Measurements from ENCODE around the gene GOLGA5.
"Not testable (repeated sequence)": the region's sequence is repeated elsewhere in the genome, so short reads cannot be mapped to it uniquely, and the experiment has no call there.

GOLGA5 gene

GRCh38 chr14:92830902-92831301, 36.8 kb downstream of the GOLGA5 start:
- DNase-seq: no peak

GRCh38 chr14:92832137-92832700, 38.1 kb downstream of the GOLGA5 start:
- peak in 1 of 3 experiments; percentile 37 for DNase-seq

- DNase-seq: no peak
These were observed 47.8 kb downstream of the GOLGA5 start for GRCh38 chr14:92841930-92842329.

- DNase-seq: no peak
These were observed 50.1 kb downstream of the GOLGA5 start for GRCh38 chr14:92844204-92844603.

- no peak for DNase-seq
These were observed 52.2 kb downstream of the GOLGA5 start for GRCh38 chr14:92846162-92846897.

GRCh38 chr14:92847278-92847677, 53.2 kb downstream of the GOLGA5 start:
- DNase-seq: peak; percentile 47 to 84 (median 49)

GRCh38 chr14:92847749-92848148, 53.6 kb downstream of the GOLGA5 start:
- peak in 2 of 3 experiments; percentile 47 to 84 for DNase-seq

- DNase-seq: peak; percentile 56 to 99 (median 87)
These were observed 54.8 kb downstream of the GOLGA5 start for GRCh38 chr14:92848887-92849286.

GRCh38 chr14:92850492-92850891, 56.4 kb downstream of the GOLGA5 start:
- no peak for DNase-seq

- DNase-seq: not testable (repeated sequence)
These were observed 59.0 kb downstream of the GOLGA5 start for GRCh38 chr14:92853136-92853535.

- no peak for DNase-seq
These were observed 66.1 kb downstream of the GOLGA5 start for GRCh38 chr14:92860049-92860840.

- no peak for DNase-seq
These were observed 68.0 kb downstream of the GOLGA5 start for GRCh38 chr14:92861856-92862745.

- DNase-seq: peak; percentile 14 to 97 (median 86)
These were observed 69.4 kb downstream of the GOLGA5 start for GRCh38 chr14:92863286-92864080.

- DNase-seq: no peak
These were observed 71.6 kb downstream of the GOLGA5 start for GRCh38 chr14:92865674-92866073.

- no peak for DNase-seq
These were observed 72.2 kb downstream of the GOLGA5 start for GRCh38 chr14:92866181-92866752.

GRCh38 chr14:92866901-92867865, 73.1 kb downstream of the GOLGA5 start:
- DNase-seq: peak in 2 of 3 experiments; percentile 88 to 95

- peak in 1 of 3 experiments; percentile 53 for DNase-seq
These were observed 81.0 kb downstream of the GOLGA5 start for GRCh38 chr14:92874962-92875661.

GRCh38 chr14:92877757-92878431, 83.8 kb downstream of the GOLGA5 start:
- DNase-seq: no peak

- DNase-seq: no peak
These were observed 86.2 kb downstream of the GOLGA5 start for GRCh38 chr14:92880351-92880750.

Measured in NCI-H1417 (cell line).